Limb (tissue), 2 donors: Measurements from ENCODE around the gene TMEM72.
A peak's percentile ranks its signal among the peaks of the same experiment; 100 is the strongest.

Experiments used
- DNase-seq, 2 donors: peaks; one replicate each; pipeline ENCODE4 v3.0.0-alpha.2; 2016; ENCODE audit errors: extremely low spot score in 2 of 2

Gene TMEM72

DNA sequence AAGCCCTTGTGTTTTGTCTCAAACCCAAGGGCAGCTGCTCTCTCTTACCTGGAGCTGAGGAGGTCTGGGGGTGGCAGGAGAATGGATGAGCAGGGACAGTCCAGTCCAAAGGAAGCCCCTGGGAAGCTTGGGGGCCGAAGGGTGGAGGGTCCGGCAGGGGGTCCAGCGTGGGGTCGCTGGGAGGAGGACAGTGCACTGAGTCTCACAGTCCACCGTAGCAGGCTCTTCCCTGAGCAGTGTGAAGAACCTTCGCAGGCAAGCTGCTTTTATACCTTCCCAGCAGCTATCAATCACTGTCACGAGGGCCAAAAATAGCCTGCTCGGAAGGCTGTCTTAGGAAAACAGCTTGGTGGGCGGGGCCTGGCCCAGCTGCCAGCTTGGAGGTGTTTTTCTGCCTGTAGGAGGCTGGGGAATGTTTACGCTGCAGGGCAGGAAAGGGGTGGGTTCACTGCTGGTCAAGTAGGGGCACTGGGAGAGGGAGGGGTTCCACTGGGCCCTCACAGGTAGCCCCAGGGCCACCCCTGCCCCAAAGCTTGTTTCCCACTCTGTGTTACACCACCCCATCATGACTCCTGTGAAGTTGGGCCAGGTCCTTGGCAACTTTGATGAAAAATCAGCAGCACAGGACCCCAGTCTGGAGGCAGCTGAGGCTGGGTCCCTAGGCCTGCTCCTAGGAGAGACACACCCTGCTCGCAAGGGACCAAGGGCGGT lies 67.6 kb downstream of the TMEM72 start, which contains the start of gene DEPP1:
Gene DEPP1 (minus strand): TSS at position 240 of the 711 bp plus-strand sequence. CDS start 779 bp downstream, outside the sequence.
- peak; percentile 84 to 93 for DNase-seq

- no peak for DNase-seq
These were observed 68.4 kb downstream of the TMEM72 start for GRCh38 chr10:44979281-44980191.

DNA sequence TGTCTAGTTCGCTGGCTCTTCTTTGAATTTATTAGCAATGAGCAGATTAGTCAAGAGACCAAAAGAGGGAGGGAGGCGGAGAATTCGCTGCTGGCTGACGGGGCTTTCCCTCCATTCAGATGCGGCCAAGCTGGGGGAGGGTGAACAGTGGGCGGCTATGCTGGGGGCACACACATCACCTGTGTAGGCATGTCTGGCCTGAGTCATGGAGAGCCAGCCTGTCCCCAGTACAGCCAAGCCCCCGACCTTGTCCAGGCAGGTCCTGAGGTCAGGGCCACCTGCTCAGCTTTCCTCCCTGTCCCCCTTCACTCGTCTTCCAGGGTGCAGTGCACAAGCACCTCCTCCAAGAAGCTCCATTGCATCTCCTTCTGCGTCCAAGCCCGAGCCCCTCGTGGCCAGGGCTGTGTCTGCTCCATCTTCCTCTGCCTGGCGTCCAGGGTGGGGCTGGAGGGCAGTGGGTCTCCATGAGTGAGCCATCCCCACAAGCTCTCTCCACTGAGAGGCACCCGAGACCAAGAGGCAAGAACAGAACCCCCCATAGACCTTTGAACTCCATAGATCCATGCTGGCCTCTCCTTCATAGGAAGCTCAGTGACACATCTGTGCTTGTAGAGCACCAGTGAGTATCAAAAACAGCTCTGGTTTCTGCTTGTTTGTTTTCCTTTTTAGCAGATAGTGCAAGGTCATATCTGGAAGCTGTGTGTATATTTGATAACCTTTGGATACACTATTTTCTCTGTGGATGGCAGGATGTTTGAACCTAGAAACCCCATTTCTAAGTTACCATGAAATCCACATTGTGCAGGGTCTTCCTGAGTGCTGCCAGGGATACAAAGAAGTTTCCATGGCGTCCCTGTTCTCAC lies 69.4 kb downstream of the TMEM72 start:
- no peak for DNase-seq

DNA sequence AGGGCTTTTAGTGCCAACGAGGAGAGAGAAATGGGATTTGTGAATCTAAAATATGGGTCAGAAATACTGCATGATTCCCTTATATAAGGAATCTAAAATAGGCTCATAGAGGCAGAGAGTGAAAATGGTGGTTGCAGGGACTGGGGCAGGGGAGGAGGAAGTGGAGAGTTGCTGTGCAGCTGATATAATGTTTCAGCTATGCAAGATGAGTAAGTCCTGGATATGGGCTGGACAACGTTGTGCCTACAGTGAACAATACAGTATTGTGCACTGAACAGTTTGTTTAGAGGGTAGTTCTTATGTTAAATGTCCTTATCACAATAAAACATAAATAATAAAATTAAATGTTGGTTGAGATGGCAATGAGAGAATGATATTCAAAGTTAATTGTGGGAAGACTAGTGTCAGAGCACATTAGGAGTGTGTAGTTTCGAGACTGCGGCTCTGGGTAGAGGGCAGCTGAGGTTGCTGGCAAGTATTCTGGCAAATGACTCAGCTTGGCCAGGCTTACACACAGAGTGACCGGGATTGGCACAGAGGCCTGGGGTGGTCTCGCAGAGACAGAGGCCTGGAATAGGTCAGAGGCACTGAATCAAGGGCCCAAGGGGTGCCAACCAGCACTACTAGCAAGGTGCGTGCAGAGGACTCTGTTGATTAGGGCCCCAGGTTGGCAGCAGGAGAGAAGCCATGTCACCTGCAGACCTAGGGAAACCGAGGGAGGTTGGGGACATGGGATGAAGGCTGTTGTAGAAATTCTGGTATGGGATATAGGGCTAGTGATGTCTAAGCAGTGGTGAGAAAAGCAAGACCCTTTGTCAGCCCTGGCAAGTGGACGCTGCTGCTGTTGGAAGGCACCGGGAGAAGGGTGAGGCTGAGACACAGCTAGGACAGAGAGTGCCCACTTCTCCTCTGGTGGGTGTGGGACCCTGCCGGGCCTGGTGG lies 70.3 kb downstream of the TMEM72 start:
- peak in 1 of 2 donors; percentile 58 for DNase-seq

DNA sequence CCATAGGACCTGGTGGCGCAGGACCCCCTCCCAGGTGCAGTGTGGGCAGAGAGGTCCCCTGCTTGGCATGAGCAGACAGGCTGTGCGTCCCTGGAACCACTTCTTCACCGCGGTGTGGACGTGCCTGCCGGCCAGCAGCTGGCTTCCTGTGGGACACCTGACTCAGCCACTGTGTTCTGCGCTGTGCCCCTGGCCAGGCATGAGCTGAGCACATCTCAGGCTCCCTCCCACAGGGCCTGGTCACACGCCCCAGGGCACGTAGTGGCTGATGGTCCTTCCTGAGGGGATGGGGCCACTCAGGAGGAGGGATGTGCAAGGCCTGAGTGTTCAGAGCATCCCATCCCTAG lies 71.0 kb downstream of the TMEM72 start:
- no peak for DNase-seq

- no peak for DNase-seq
These were observed 71.4 kb downstream of the TMEM72 start for GRCh38 chr10:44982496-44982895.

GRCh38 chr10:44983066-44983894 lies 72.1 kb downstream of the TMEM72 start:
- no peak for DNase-seq

DNA sequence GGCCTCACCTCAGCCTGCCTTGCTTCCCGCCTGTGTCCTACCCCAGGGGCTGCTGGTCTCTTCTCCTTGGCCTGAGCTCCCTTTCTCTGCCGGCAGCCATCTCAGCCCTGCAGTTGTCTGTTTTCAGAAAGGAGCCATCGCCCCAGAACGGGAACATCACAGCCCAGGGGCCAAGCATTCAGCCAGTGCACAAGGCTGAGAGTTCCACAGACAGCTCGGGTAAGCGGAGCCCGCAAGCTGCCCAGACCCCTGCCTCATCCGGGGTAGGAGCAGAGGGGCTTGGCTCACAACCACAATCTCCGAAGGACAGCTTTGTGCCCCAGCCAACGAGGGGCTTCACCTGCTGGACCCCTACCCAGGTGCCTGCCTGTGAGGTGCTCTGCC lies 72.8 kb downstream of the TMEM72 start:
- no peak for DNase-seq

GRCh38 chr10:44984671-44985101 lies 73.5 kb downstream of the TMEM72 start:
- DNase-seq = no peak

- no peak for DNase-seq
These were observed 74.1 kb downstream of the TMEM72 start for GRCh38 chr10:44985175-44985681.

DNA sequence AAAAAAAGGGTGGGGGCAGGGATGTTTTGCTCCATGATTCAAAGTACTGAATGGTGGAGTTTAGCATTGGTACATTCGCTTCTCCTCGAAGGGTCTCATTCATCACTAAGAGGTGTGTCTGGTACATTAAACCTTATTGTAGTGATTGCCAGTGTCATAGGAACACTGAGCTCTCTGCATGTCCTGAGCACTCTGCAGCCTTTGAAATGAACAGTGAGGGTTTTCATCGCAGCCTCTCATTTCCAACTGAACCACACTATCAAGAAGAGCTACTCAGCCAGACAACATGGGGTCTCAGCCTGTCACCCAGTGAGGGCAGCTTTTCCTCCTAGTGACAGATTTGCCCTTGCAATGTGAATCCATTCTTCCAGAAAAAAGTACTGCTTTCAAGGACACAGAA lies 75.0 kb downstream of the TMEM72 start:
- DNase-seq = no peak
